22Rv1 (cell line): ENCODE results near the gene HAS3.

ENCODE experiments used
- ZFX ChIP-seq: fragments of 450-650 bp; IDR thresholded peaks from 2 replicates; pipeline ENCODE4 v1.6.1; 2017; ENCODE audit warnings: antibody characterized with exemption, borderline replicate concordance
- TF ChIP-seq, protein P1 (sequence below): fragments of 450-650 bp; IDR thresholded peaks from 2 replicates; pipeline ENCODE4 v1.5.1; 2017; ENCODE audit warnings: mild to moderate bottlenecking

DNA sequence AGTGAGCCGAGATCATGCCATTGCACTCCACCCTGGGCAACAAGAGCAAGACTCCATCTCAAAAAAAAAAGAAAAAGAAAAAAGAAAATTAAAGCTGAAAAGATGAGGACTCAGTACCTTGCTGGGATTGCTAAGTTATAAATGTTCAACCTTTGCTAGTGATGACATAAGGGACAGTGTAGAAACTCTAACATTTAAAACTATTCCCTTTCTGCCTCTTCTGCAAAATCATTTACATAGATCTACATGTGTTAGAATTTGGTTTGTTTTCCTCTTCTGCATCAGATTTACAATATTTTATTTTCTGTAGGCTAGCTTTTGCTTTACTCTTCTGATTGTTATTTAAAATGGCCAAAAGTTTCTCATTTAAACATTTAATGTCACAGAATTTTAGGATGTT, 49.5 kb upstream of the HAS3 start:
- TF ChIP-seq, protein P1, sequence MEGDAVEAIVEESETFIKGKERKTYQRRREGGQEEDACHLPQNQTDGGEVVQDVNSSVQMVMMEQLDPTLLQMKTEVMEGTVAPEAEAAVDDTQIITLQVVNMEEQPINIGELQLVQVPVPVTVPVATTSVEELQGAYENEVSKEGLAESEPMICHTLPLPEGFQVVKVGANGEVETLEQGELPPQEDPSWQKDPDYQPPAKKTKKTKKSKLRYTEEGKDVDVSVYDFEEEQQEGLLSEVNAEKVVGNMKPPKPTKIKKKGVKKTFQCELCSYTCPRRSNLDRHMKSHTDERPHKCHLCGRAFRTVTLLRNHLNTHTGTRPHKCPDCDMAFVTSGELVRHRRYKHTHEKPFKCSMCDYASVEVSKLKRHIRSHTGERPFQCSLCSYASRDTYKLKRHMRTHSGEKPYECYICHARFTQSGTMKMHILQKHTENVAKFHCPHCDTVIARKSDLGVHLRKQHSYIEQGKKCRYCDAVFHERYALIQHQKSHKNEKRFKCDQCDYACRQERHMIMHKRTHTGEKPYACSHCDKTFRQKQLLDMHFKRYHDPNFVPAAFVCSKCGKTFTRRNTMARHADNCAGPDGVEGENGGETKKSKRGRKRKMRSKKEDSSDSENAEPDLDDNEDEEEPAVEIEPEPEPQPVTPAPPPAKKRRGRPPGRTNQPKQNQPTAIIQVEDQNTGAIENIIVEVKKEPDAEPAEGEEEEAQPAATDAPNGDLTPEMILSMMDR = no peak
- no peak for TF ChIP-seq ZFX
